AG09309 (cell line): Measurements from ENCODE around the gene TNS1.

Source experiments
- DNase-seq: peaks from one replicate; pipeline ENCODE4 v3.0.0-alpha.2; 2010; ENCODE audit warnings: low read depth
- H3K4me3 ChIP-seq: 2 replicates; pipeline ENCODE4 v1.5.1; 2011; ENCODE audit warnings: mild to moderate bottlenecking, low read depth, low read length, moderate library complexity; ENCODE audit not compliant: control insufficient read depth
- TF ChIP-seq, protein P1 (sequence below): IDR thresholded peaks from 2 replicates; pipeline ENCODE4 v1.5.1; 2011; ENCODE audit warnings: mild to moderate bottlenecking, low read depth, low read length, inconsistent platforms; ENCODE audit not compliant: insufficient read depth, control insufficient read depth; ENCODE audit errors: missing control alignments

TNS1 gene

DNA sequence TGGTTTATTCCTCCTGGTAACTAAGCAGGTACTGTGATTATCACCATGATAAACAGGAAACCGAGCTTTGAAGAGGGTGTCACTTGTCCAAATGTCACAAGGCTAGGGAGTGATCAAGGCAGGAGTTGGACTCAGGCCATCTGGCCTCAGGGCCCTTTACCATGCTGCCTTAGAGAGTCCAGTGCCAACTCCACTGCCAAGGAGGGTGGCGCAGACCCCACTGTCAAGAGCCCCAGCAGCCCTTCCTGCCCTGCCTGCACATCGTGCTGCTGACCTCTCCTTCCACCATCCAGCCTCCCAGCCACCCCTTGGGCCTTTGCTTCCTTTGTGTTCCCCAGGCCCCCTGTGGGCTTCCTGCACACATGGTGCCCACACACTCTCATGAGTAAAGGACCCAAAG is 48.3 kb downstream of the TNS1 start:
- TF ChIP-seq, protein P1, sequence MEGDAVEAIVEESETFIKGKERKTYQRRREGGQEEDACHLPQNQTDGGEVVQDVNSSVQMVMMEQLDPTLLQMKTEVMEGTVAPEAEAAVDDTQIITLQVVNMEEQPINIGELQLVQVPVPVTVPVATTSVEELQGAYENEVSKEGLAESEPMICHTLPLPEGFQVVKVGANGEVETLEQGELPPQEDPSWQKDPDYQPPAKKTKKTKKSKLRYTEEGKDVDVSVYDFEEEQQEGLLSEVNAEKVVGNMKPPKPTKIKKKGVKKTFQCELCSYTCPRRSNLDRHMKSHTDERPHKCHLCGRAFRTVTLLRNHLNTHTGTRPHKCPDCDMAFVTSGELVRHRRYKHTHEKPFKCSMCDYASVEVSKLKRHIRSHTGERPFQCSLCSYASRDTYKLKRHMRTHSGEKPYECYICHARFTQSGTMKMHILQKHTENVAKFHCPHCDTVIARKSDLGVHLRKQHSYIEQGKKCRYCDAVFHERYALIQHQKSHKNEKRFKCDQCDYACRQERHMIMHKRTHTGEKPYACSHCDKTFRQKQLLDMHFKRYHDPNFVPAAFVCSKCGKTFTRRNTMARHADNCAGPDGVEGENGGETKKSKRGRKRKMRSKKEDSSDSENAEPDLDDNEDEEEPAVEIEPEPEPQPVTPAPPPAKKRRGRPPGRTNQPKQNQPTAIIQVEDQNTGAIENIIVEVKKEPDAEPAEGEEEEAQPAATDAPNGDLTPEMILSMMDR, result no peak
- H3K4me3 ChIP-seq, result no peak overlapping the region
- DNase-seq, result no peak

DNA sequence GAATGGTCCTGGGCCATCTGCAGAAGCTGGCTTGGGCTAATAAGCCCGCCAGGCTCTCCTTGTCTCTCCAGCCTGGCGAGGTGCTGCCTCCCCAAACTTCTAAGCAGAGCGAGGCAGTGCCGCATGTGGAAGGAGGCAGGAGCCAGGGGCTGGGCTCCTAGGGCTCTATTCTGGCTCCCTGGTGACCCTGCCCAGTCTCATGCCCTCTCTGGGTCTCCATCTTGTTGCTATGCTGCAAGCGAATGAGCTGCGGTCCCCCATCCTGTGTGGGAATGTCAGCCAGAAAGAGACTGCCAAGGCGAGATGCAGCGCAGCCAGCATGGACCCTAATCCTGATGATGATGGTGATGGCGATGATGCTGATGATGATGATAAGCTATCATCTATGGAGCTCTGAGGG is 48.7 kb downstream of the TNS1 start:
- TF ChIP-seq, protein P1, result no peak
- H3K4me3 ChIP-seq, result no peak overlapping the region
- no peak for DNase-seq

DNA sequence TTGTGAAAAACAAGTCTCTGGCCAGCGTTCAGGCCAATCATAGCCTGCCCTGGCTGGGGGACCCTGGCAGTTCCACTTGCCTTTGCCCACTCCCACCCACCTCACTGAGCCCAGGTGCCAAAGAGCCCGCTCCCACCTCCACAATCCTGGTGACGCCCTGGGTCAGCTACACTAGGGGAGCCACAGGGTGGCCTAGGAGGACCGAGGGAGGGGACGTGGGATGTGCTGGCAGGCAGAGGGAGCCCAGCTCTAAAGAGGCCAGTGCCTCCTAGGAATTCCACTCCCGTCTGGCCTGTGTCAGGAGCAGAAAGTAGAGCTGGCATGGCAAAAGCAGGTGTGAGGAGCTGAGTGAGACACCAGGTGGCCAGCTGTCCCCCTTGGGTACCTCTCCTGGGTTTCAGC is 49.3 kb downstream of the TNS1 start:
- no peak overlapping the region for H3K4me3 ChIP-seq
- TF ChIP-seq, protein P1, result no peak
- no peak for DNase-seq

DNA sequence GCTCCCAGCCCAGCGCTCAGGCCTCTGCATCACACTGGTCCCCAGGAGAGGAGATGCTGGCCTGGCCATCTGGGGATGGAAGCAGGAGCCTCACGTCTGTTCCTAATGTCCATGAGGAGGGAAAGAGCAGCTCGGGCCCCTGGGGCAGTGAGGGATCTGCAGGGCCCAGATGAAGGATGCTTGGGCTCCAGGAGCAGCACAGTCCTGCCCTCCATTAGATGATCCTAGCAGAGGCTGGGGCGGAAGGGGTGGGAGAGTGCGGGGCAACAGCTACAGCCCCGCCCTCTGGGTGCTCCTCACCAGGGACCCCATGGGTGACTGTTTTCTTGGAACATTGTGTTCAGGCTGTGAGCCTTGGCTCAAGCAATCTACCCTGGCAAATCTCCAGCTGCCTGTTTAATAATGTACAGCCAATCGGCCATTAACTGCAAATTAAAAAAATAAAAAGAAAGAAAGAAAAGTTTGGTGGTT is 49.7 kb downstream of the TNS1 start:
- TF ChIP-seq, protein P1, result no peak
- no peak for DNase-seq
- no peak overlapping the region for H3K4me3 ChIP-seq

DNA sequence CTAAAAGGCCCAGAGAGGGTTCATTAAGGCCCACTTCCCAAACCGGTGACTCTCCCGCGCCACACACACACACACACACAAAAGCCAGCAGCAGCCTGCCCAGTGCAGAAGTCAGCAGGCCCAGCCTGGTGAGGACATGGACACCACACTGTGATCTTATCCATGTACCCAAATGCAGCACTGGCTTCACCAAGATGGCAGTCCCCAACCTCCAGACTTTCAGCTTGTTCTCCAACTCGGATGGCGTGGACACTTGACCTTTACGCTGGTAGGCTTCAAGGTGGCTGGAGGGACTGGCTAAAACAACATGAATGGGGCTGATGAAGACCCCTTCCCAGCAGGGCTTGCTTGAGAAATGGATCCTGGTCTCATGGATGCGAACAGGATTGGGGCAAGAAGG is 50.4 kb downstream of the TNS1 start:
- no peak for DNase-seq
- no peak overlapping the region for H3K4me3 ChIP-seq
- TF ChIP-seq, protein P1, result no peak

DNA sequence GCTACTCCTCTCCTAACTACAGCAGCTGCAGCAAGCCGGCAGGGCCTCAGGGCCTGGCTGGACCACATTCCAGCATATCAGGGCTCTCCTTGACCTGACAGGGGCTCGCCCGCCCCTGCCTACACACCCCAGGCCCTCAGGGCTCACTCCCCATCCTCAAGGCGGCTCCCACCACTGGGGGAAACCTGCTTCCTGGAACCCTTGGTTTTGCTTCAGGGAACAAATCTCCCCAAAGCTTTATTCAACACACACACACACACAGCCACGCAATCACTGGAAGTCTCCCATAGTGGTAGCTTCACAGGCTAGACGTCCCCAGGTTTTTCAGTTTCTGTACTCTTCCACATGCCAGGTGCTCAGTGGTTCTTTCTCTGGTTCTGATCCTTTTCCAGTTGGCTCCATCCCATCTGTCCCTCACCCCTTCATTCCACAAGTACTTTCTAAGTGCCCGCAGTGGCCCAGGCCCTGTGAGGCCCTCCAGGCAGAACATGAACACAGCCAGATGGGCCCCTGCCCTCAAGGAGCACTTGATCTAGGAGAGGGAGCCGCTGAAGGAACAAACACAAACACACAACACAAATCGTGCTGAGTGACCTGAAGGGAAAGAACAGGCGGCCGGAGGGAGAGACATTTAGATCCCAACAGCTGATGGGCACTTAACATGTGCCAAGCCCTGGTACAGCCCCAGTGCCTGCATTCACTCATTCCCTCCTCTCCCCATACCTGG is 51.1 kb downstream of the TNS1 start:
- TF ChIP-seq, protein P1, result no peak
- DNase-seq, result no peak
- H3K4me3 ChIP-seq, result no peak overlapping the region
